Stimulated activated CD4-positive, alpha-beta T cell treated with anti-CD3 and anti-CD28 coated beads, Interleukin-1b, Interleukin-23, amount 100 ng/mL, for 1 hour (primary cell): ENCODE results near the gene TBC1D23.
"Not testable (repeated sequence)": the region's sequence is repeated elsewhere in the genome, so short reads cannot be mapped to it uniquely, and the experiment has no call there.

Experiments used
- DNase-seq, 2 donors: peaks; one replicate each; pipeline ENCODE4 v3.0.0-alpha.2; 2020; ENCODE audit warnings: low read depth in 2 of 2

The TBC1D23 gene

GRCh38 chr3:100299016-100299415 lies 38.2 kb downstream of the TBC1D23 start:
- no peak for DNase-seq

GRCh38 chr3:100306695-100307094 lies 45.9 kb downstream of the TBC1D23 start:
- no peak for DNase-seq

- DNase-seq, result no peak
These were observed 49.7 kb downstream of the TBC1D23 start for GRCh38 chr3:100310355-100310965.

DNA sequence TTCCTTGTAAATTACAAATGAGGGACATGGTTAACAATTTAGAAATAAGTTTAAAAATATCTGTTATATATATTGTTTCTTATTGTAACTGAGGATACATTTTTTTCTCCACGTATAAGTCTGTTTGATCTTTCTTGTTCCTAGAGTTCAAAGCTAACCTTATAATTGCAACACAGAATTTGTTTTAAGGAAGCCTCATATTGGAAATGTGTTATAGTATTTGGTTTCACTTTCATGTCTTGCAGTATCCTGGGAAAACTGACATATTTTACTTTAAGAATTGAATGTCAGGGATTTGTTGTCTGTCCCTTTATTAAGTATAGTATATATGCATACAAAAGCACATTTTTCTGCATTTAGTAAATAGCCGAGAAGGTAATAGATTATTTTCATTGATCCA lies 50.2 kb downstream of the TBC1D23 start:
- no peak for DNase-seq

- no peak for DNase-seq
These were observed 55.9 kb downstream of the TBC1D23 start for GRCh38 chr3:100316641-100317069.

DNA sequence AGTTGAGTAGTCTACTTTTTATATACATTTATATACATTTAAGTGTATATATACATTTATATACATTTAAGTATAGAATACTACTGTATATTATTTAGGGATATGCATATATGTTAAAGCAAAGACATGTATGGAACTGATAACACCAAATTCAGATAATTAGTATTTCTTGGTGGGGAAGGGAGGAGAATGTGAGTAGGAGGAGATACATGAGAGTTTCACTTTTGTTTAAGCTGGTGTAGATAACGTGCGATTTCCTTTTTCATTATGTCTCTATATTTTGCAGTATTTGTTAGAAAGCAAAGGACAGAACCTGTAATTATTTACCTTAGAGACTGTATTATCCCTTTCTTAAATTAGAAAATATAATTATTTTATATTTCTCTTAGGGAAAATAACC lies 57.1 kb downstream of the TBC1D23 start:
- DNase-seq, result no peak

- no peak for DNase-seq
These were observed 59.2 kb downstream of the TBC1D23 start for GRCh38 chr3:100319951-100320350.

GRCh38 chr3:100324044-100324443 lies 63.3 kb downstream of the TBC1D23 start:
- DNase-seq, result no peak

DNA sequence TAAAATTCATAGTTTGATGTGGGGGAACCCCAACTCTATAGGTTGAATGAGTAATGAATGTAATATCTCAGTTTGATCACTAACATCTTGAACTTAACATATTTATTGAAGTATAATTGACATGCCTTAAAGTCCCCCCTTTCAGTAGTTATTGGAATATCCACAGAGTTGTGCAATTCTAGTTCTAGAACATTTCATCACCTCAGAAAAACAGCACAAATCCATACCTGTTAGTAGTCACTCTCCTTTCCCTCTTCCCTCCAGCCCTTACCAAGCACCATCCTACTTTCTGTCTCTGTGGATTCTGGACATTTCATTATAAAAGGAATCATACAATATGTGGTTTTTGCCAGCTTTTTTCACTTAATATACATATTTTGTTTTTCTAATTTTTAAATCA lies 65.0 kb downstream of the TBC1D23 start:
- DNase-seq, result no peak

DNA sequence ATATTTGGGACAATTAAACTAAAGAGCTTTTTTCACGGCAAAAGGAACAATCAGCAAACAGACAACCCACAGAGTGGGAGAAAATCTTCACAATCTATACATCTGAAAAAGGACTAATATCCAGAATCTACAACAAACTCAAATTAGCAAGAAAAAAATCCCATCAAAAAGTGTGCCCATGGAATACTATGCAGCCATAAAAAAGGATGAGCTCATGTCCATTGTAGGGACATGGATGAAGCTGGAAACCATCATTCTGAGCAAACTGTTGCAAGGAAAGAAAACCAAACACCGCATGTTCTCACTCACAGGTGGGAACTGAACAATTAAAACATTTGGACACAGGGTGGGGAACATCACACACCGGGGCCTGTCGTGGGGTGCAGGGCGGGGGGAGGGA lies 66.6 kb downstream of the TBC1D23 start:
- not testable (repeated sequence) for DNase-seq

DNA sequence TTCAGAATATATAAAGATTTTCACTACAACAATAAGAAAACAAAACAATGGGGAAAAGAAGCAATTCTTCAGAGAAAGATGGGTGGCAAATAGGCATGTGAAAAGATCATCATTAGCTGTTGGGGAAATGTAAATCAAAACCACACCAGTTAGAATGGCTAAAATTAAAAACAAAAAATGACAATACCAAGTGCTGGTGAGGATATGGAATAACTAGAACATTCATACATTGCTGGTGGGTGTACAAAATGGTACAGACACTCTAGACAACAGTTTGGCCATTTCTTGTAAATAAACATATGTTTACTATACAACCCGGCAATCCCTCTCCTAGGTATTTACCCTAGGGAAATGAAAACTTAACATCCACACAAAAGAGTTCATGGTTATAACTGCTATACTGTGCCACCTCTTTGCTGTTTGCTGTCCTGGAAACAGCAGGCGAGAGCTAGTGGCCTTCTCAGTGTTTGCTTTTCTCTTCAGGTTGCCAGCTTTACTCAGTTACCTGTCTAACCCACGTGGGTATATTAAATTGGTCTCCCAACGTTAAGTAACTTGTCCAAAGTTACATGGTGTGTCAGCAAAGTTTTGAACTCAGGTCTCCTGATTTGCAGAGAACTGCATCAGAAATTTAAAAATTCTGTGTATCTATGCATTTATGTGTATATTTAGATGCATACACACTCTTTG lies 69.2 kb downstream of the TBC1D23 start:
- DNase-seq, result no peak

DNA sequence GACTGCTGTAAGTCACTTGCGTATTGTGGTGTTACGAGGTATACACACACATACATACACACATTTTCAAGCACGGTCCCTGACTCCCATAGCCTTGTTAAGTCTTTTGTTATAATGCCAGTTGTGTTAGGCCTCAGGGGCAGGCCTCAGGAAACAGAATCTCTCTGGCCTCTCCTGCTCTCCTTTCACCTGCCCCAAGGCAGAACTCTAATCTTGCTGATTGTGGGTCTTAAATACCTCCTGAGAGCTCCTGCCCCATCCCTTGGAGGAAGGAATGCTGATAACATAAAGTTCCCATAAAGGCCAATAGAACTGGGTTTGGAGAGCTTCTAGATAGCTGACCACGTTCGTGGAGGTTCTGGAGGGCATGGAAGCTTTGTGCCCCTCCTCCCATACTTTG lies 69.9 kb downstream of the TBC1D23 start:
- DNase-seq, result no peak

- no peak for DNase-seq
These were observed 70.9 kb downstream of the TBC1D23 start for GRCh38 chr3:100331660-100332059.

DNA sequence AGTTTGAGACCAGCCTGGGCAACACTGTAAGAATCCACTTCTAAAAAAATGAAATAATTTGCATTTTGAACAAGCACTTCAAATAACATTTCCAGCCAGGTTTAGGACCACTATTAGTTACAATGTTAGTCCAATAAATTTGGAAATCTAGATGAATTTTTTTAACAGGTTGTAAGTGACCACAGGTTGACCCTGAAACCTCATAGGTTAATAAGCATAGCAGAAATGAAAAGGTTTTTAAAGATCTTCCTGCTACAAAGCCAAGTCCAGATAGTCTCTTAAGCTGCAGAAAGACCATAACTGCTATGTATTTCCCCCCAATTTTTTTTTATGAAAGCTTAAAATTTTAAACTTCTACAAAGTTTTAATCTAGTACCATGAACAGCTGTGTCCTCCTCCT lies 72.3 kb downstream of the TBC1D23 start:
- no peak for DNase-seq

- DNase-seq, result no peak
These were observed 73.2 kb downstream of the TBC1D23 start for GRCh38 chr3:100333970-100334487.

DNA sequence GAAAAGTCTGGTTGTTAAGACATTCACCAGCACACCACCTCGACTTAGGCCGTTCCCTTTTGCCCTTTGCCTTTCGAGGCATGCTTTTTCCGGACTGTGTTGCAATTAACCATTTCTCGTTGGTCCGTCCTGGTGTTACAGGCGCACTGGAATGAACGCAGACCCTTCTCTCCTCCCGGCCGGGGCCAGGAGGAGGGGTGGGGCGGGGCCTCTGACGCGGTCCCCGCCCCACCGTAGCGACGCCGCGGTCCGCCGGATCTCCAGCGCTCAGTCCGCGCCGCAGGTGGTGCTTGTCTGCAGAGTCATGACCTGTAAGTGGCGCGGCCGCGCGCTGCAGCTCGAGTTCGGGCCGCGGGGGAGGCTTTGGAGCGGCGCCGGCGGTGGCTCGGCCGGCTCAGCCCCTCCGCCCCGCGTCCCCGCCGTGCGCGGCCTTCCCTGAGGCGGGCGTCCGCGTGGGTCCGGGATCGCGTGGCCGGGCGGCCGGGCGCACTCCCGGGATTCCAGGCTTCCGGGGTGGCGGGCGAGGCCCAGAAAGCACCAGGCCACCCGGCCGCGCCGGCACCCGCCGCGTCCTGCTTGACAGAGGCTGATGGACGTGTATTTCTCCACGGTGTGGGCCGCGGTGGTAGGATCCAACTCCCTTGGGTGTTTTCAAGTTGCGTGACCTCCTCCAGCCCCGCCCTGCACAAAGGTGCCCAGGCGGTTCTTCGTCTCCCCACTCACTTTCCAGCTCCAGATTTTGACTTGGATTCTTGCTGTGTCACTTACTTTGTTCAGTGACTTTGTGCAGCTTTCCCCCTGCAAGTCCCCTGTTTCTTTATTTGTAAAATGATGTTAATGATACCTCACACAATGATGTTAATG lies 73.9 kb downstream of the TBC1D23 start, which contains the start of gene NIT2:
Gene NIT2, plus strand, starts transcription at position 270 of the 864 bp plus-strand sequence. Its CDS starts 35 bp downstream, at position 305.
- peak; percentile 42 to 58 for DNase-seq

DNA sequence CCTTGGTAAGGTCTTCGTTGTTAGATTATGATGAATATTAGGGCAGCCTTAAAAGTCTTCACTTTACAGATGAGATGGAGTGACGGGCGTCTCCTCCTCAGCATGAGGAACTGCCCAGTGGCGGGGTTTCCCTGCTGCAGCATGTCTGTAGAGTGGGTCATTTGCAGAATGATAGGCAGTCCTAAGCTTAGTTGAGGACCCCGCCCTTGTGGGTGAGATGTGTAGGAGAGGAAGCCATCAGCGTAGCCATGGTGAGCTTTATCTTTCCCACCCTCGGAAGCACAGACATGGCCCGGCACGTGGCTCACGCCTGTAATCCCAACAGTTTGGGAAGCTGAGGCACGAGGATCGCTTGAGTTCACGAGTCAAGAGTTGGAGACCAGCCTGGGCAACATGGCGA lies 74.6 kb downstream of the TBC1D23 start:
- DNase-seq, result no peak

DNA sequence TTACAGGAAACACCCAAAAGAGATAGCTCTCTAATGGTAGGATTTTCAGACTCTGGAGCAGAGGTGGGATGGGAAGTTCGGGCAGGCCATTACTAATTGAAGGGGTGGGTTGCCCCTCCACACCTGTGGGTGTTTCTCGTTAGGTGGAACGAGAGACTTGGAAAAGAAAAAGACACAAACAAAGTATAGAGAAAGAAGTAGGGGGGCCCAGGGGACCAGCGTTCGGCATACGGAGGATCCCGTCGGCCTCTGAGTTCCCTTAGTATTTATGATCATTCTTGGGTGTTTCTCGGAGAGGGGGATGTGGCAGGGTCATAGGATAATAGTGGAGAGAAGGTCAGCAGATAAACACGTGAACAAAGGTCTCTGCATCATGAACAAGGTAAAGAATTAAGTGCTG lies 75.4 kb downstream of the TBC1D23 start:
- not testable (repeated sequence) for DNase-seq

GRCh38 chr3:100338911-100339310 lies 78.1 kb downstream of the TBC1D23 start:
- no peak for DNase-seq

- no peak for DNase-seq
These were observed 79.0 kb downstream of the TBC1D23 start for GRCh38 chr3:100339786-100340185.

DNA sequence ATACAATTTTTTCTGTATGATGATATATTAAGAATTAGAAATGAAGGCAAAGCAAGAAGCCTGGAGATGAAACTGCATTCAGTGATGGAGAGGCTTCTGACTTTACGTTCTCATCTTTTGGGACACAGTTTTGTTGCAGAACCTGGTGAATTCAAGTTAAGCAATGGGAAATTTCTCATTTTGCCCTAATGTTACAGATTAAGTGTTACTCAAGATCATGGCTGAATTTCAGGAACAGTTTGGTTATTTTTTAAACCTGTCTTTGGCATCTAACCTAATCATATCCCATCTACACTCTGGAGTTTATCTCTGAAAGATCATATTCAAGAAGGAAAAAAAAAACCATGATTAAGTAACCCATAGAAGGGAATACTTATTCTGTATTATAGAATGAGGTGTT lies 79.7 kb downstream of the TBC1D23 start:
- no peak for DNase-seq

GRCh38 chr3:100348727-100349126 lies 87.9 kb downstream of the TBC1D23 start:
- DNase-seq, result no peak
